SH-SY5Y (cell line): ENCODE data around the gene KIAA1755.

Experiments used
- GATA2 ChIP-seq: IDR thresholded peaks from 2 replicates; pipeline ENCODE4 v1.6.1; 2011; ENCODE audit warnings: mild to moderate bottlenecking, low read depth, low read length
- GATA3 ChIP-seq: IDR thresholded peaks from 2 replicates; pipeline ENCODE4 v1.6.1; 2011; ENCODE audit warnings: low read depth, mild to moderate bottlenecking, low read length, moderate library complexity

GRCh38 chr20:38167851-38168760 lies 92.4 kb downstream of the KIAA1755 start:
- TF ChIP-seq GATA3 (no peak), GATA2 (no peak)
